ENCODE data around the gene RRP1B. TPM values are rescaled to one million over a fixed set of nuclear protein-coding genes. Genes with fewer than 3 reads are reported as not detected.

The RRP1B gene
- total and polyA plus RNA-seq, 2 experiments from 2014 or later, result 13.6 to 15.0 TPM

DNA sequence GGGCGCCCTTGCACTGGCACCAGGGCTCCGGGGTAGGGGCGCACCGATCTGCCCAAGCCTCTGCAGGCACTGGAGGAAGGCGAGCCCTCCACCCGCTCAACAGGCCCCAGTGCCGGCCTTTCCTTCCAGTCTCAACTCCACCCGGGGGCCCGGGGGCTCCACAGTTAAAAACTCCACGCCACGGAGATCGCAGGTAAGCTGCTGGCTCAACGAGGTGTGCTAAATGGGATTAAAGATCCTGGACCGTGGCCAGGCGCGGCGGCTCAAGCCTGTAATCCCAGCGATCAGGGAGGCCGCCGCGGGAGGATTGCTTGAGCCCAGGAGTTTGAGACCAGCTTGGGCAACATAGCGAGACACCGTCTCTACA lies 608 bp upstream of the RRP1B start:
- H3K9me2 ChIP-seq (ENCODE audit: insufficient read depth), result no peaks in the 10 kb centered on the region
- H3K27ac ChIP-seq, result peak overlapping the region; percentile 86
- H3K9ac ChIP-seq, result peak overlapping the region; percentile 90
- H3K4me2 ChIP-seq (ENCODE audit: unreplicated experiment), result peak overlapping the region; percentile 96
- peaks cover 8% of the 10 kb centered on the region for H3F3A ChIP-seq (ENCODE audit: insufficient read depth)
- WGBS, 2 experiments (ENCODE audit: low coverage in 1 of 2, low lambda C conversion rate in 2 of 2, missing lambda C conversion rate in 2 of 2), result 79 to 81% methylated on average over 23 of the region's 23 CpGs
- H3K79me2 ChIP-seq (ENCODE audit: insufficient read depth), result peaks cover 40% of the 10 kb centered on the region
- H3K4me1 ChIP-seq (ENCODE audit: insufficient read depth), result peaks cover 21% of the 10 kb centered on the region; the same call in 1 of the 2 replicates
- H3K9me3 ChIP-seq (ENCODE audit: low read depth), result no peaks in the 10 kb centered on the region
- no peaks in the 10 kb centered on the region for H4K20me1 ChIP-seq (ENCODE audit: insufficient read depth)
- no peaks in the 10 kb centered on the region for H3K27me3 ChIP-seq (replicated peaks; ENCODE audit: insufficient read depth)
- H2AFZ ChIP-seq, result peak overlapping the region; percentile 93
- in situ Hi-C loops (cut with MboI), result no loop called here
- DNase-seq, result no peak
- H3K36me3 ChIP-seq (ENCODE audit: low read depth), result no peaks in the 10 kb centered on the region
- TF ChIP-seq EZH2 (IDR thresholded peaks at IDR 0.05; ENCODE audit: insufficient read depth, poor library complexity, severe bottlenecking) (no peak), EZH2phosphoT487 (IDR thresholded peaks at IDR 0.05; ENCODE audit: insufficient read depth, low read depth) (no peak)
- peak overlapping the region; percentile 92 for H3K4me3 ChIP-seq

DNA sequence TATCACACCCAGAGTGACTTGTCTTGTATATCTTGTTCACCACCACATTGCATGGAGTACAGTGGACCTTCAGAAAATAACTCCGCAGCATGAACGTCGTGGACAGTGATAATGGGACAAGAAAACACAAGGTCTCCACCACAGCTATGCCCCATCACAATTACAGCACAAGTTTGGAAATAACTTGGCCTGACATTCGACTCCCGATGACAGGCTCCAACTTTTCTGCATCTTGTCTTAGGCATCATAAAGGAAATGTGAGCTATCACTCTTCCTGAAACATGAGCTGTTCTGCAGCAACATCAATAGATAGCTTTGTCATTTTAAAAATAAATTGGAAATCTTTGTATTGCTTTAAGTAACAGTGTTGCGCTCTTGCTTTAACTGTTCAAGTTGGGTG lies 2.9 kb downstream of the RRP1B start:
- H3F3A ChIP-seq (ENCODE audit: insufficient read depth), result no peaks in the 10 kb centered on the region; the same call in 1 of the 2 replicates
- H3K9ac ChIP-seq, result no peak overlapping the region
- H3K27ac ChIP-seq, result no peak overlapping the region
- no peak overlapping the region for H3K4me3 ChIP-seq
- no peaks in the 10 kb centered on the region for H4K20me1 ChIP-seq (ENCODE audit: insufficient read depth)
- no peaks in the 10 kb centered on the region for H3K27me3 ChIP-seq (replicated peaks; ENCODE audit: insufficient read depth)
- peaks cover 14% of the 10 kb centered on the region; the same call in 1 of the 2 replicates for H3K4me1 ChIP-seq (ENCODE audit: insufficient read depth)
- H3K9me3 ChIP-seq (ENCODE audit: low read depth), result no peaks in the 10 kb centered on the region
- in situ Hi-C loops (cut with MboI), result no loop called here
- H2AFZ ChIP-seq, result no peak overlapping the region
- no peak for DNase-seq
- TF ChIP-seq EZH2 (IDR thresholded peaks at IDR 0.05; ENCODE audit: insufficient read depth, poor library complexity, severe bottlenecking), result no peak
- TF ChIP-seq EZH2phosphoT487 (IDR thresholded peaks at IDR 0.05; ENCODE audit: insufficient read depth, low read depth), result no peak
- H3K79me2 ChIP-seq (ENCODE audit: insufficient read depth), result peaks cover 75% of the 10 kb centered on the region
- no peak overlapping the region for H3K4me2 ChIP-seq (ENCODE audit: unreplicated experiment)
- no peaks in the 10 kb centered on the region; the same call in 1 of the 2 replicates for H3K36me3 ChIP-seq (ENCODE audit: low read depth)
- no peaks in the 10 kb centered on the region for H3K9me2 ChIP-seq (ENCODE audit: insufficient read depth)
- 70 to 71% methylated on average over 6 of the region's 6 CpGs for WGBS, 2 experiments (ENCODE audit: low coverage in 1 of 2, low lambda C conversion rate in 2 of 2, missing lambda C conversion rate in 2 of 2)

DNA sequence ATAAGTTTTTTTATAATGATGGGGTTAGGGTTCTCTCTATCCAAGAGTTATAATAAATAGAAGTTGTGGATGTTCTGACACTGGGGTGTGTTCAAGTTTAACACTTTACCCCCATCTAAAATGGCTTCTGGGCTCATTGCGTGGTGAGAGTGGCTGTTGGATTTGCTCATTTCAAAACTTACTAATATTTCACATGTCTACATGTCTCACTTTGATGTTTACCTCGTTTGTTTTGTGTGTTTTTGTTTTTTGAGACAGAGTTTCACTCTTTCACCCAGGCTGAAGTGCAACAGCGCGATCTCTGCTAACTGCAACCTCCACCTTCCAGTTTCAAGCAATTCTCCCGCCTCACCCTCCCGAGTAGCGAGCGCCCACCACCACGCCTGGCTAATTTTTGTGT lies 3.7 kb downstream of the RRP1B start:
- Histone ChIP-seq H2AFZ (no peak overlapping the region), H3K4me2 (ENCODE audit: unreplicated experiment) (no peak overlapping the region), H3K27ac (no peak overlapping the region), H3F3A (ENCODE audit: insufficient read depth) (no peaks in the 10 kb centered on the region), H3K27me3 (replicated peaks; ENCODE audit: insufficient read depth) (no peaks in the 10 kb centered on the region), H3K4me3 (no peak overlapping the region), H3K36me3 (ENCODE audit: low read depth) (no peaks in the 10 kb centered on the region; the same call in 1 of the 2 replicates), H3K79me2 (ENCODE audit: insufficient read depth) (peaks cover 82% of the 10 kb centered on the region), H3K9me3 (ENCODE audit: low read depth) (no peaks in the 10 kb centered on the region), H4K20me1 (ENCODE audit: insufficient read depth) (no peaks in the 10 kb centered on the region), H3K9me2 (ENCODE audit: insufficient read depth) (no peaks in the 10 kb centered on the region), H3K4me1 (ENCODE audit: insufficient read depth) (peaks cover 14% of the 10 kb centered on the region; the same call in 1 of the 2 replicates), H3K9ac (no peak overlapping the region)
- in situ Hi-C loops (cut with MboI), result no loop called here
- DNase-seq, result no peak
- 94% methylated on average over 9 of the region's 9 CpGs for WGBS, 2 experiments (ENCODE audit: low coverage in 1 of 2, low lambda C conversion rate in 2 of 2, missing lambda C conversion rate in 2 of 2)
- TF ChIP-seq EZH2 (IDR thresholded peaks at IDR 0.05; ENCODE audit: insufficient read depth, poor library complexity, severe bottlenecking), result no peak
- no peak for TF ChIP-seq EZH2phosphoT487 (IDR thresholded peaks at IDR 0.05; ENCODE audit: insufficient read depth, low read depth)

DNA sequence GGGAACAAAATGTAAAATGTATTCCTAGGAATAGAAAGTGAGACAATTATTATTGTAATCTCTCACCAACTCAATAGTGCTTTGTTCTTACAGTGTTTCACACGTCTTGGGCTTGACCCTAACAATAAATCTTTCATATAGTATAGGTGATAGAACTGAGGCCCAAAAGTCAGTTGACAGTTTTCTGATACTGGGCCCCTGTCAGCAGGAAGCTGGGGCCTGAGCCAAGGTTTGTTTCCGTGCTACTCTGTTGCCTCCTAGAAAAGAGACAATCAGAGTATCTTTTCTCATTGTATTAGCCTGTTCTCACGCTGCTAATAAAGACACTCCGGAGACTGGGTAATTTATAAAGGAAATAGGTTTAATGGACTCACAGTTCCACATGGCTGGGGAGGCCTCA lies 5.0 kb downstream of the RRP1B start:
- Histone ChIP-seq H3K9me2 (ENCODE audit: insufficient read depth) (no peaks in the 10 kb centered on the region), H3K4me2 (ENCODE audit: unreplicated experiment) (no peak overlapping the region), H3K36me3 (ENCODE audit: low read depth) (no peaks in the 10 kb centered on the region; the same call in 1 of the 2 replicates), H4K20me1 (ENCODE audit: insufficient read depth) (no peaks in the 10 kb centered on the region), H3K79me2 (ENCODE audit: insufficient read depth) (peaks cover 96% of the 10 kb centered on the region), H3K4me1 (ENCODE audit: insufficient read depth) (peaks cover 9% of the 10 kb centered on the region; the same call in 1 of the 2 replicates), H3K27ac (no peak overlapping the region), H3K27me3 (replicated peaks; ENCODE audit: insufficient read depth) (no peaks in the 10 kb centered on the region), H2AFZ (no peak overlapping the region), H3K9me3 (ENCODE audit: low read depth) (no peaks in the 10 kb centered on the region), H3K9ac (no peak overlapping the region), H3F3A (ENCODE audit: insufficient read depth) (no peaks in the 10 kb centered on the region), H3K4me3 (no peak overlapping the region)
- TF ChIP-seq EZH2phosphoT487 (IDR thresholded peaks at IDR 0.05; ENCODE audit: insufficient read depth, low read depth), result no peak
- no peak for TF ChIP-seq EZH2 (IDR thresholded peaks at IDR 0.05; ENCODE audit: insufficient read depth, poor library complexity, severe bottlenecking)
- in situ Hi-C loops (cut with MboI), result no loop called here
- no peak for DNase-seq
- whole genome bisulfite sequencing, 2 experiments (ENCODE audit: low coverage in 1 of 2, low lambda C conversion rate in 2 of 2, missing lambda C conversion rate in 2 of 2), result 63 to 69% methylated on average over 4 of the region's 4 CpGs

DNA sequence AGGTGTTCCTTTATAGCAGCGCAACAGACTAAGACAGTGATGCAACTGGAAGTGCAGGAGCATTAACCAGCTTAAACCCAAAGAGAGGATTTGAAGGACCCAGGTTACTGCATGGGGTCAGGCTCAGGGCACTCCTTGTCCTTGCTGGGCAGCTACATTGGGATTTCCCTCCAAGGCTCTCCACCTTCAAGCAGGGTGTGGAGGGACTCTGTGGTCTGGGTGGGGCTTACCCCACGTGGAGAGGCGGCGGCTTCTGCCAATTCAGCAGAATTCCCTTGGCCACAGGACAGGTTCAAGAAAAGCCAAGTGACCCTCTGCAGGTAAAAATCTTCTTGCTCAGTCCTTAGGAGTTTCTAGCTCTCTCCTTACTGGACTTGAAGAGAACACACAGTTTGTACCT lies 6.5 kb downstream of the RRP1B start:
- no peaks in the 10 kb centered on the region for H3K9me2 ChIP-seq (ENCODE audit: insufficient read depth)
- DNase-seq, result no peak
- H3K9ac ChIP-seq, result no peak overlapping the region
- peaks cover 3% of the 10 kb centered on the region; the same call in 1 of the 2 replicates for H3K4me1 ChIP-seq (ENCODE audit: insufficient read depth)
- no peaks in the 10 kb centered on the region for H3K9me3 ChIP-seq (ENCODE audit: low read depth)
- TF ChIP-seq EZH2phosphoT487 (IDR thresholded peaks at IDR 0.05; ENCODE audit: insufficient read depth, low read depth), result no peak
- TF ChIP-seq EZH2 (IDR thresholded peaks at IDR 0.05; ENCODE audit: insufficient read depth, poor library complexity, severe bottlenecking), result no peak
- no peak overlapping the region for H3K27ac ChIP-seq
- WGBS, 2 experiments (ENCODE audit: low coverage in 1 of 2, low lambda C conversion rate in 2 of 2, missing lambda C conversion rate in 2 of 2), result 96 to 97% methylated on average over 4 of the region's 4 CpGs
- peaks cover 100% of the 10 kb centered on the region for H3K79me2 ChIP-seq (ENCODE audit: insufficient read depth)
- no peak overlapping the region for H3K4me3 ChIP-seq
- in situ Hi-C loops (cut with MboI), result no loop called here
- H2AFZ ChIP-seq, result no peak overlapping the region
- no peaks in the 10 kb centered on the region for H4K20me1 ChIP-seq (ENCODE audit: insufficient read depth)
- no peaks in the 10 kb centered on the region for H3F3A ChIP-seq (ENCODE audit: insufficient read depth)
- no peaks in the 10 kb centered on the region; the same call in 1 of the 2 replicates for H3K36me3 ChIP-seq (ENCODE audit: low read depth)
- H3K27me3 ChIP-seq (replicated peaks; ENCODE audit: insufficient read depth), result no peaks in the 10 kb centered on the region
- H3K4me2 ChIP-seq (ENCODE audit: unreplicated experiment), result no peak overlapping the region
